HG03521 (cell line): Measurements from ENCODE around the gene SLC1A3.
A peak's percentile ranks its signal among the peaks of the same experiment; 100 is the strongest.
"Not testable (repeated sequence)": the region's sequence is repeated elsewhere in the genome, so short reads cannot be mapped to it uniquely, and the experiment has no call there.

ENCODE experiments used
- ATAC-seq: cut with Tn5 transposase; IDR thresholded peaks from one replicate; pipeline ENCODE4 v1.9.1; 2021; ENCODE audit warnings: mild to moderate bottlenecking, moderate library complexity; ENCODE audit not compliant: unreplicated experiment

The SLC1A3 gene

GRCh38 chr5:36606428-36607113, at the start of gene SLC1A3:
Gene SLC1A3 (plus strand): TSS chr5:36606606. CDS start chr5:36608424, 1,818 bp downstream.
- ATAC-seq = peak; percentile 79

DNA sequence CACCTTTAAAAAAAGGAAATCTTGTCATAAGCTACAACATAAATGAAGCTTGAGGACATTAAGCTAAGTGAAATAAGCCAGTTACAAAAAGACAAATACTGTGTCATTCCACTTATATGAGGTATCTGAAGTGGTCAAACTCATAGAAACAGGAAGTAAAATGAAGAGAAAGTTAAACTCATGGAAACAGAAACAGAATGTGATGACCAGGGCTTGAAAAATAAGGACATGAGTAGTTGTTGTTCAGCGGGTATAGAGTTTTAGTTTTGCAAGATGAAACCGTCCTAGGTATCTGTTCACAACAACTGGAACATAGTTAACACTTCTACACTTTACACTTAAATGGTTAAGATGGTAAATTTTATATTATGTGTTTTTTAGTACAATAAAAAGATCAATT, 47.8 kb upstream of the SLC1A3 start:
- ATAC-seq = no peak

DNA sequence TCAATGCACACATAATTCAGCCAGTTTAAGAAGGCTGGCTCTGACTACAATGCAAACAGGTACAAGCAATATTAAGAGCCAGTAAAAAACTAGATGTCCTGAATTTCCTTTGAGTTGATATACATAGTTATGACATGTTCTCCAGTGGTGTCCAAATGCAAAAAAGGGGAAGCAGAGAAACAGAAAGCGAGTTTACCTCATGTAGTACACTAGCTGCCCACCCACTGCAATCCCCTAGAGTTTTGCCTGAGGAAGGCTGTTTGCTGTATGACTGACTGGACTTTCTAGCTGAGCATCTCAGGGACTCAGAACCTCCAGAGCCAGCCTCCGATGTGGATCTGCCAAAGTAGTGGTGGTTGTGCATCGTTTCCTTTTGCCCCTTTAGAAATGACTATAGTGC, 44.8 kb upstream of the SLC1A3 start:
- ATAC-seq = no peak

DNA sequence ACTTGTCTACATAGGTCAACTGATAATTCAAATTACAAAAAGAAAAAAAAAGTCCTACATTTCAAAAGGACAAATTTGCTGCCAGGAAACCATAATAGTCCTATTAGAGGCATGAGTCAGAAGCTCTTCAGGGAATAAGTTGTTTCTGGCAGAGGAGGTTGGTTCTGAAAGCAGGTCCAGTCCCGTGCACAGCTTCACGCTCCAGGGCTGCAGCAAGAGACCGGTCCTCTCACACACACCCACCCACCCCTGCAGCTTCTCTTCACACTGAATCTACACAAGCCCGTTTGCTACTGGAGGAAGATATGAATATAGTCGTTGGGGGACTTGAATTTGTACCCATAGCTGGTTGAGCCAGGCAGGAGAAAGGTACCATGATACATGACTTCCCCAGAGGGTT, 36.9 kb upstream of the SLC1A3 start:
- no peak for ATAC-seq

GRCh38 chr5:36570301-36571095, 35.9 kb upstream of the SLC1A3 start:
- ATAC-seq = no peak

- ATAC-seq = no peak
Measured at GRCh38 chr5:36571401-36572042, 34.9 kb upstream of the SLC1A3 start.

- ATAC-seq = no peak
Measured at GRCh38 chr5:36573438-36573837, 33.0 kb upstream of the SLC1A3 start.

DNA sequence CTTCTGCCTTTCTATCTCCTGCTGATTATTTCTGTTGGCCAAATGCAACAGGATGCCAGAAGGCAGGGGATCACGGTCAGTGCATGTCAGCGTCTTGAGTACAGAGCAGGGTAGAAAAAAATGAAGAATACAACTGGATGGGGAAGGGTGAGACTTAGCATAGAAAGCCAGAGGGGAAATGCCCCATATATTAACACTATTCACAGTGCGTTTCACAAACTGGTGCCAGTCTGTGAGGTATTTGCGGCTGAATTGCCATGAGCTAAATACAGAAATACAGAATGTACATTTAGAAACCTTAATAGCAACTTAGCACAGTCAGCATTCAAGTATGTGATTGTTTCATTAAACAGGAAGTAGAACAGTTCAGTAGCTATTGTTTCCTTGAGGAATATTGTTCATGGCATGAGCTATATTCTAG, 31.0 kb upstream of the SLC1A3 start:
- no peak for ATAC-seq

DNA sequence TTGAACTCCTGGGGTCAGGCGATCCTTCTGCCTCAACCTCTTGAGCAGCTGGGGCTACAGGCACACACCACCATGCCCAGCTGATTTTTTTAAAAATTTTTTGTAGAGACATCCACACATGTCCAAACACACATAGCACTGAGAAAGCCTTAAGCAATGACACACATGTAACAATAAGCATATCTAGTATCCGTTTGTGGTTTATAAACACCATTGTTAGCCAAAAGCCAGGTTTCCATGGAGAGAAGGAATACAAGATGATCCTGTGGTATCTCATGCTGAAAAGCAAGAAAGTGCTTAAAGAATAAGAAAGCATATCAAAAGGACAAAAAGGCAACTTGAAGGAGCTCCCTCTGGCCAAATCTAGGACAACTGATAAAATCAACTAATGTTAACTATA, 29.7 kb upstream of the SLC1A3 start:
- ATAC-seq = no peak

GRCh38 chr5:36579858-36580257, 26.5 kb upstream of the SLC1A3 start:
- not testable (repeated sequence) for ATAC-seq

DNA sequence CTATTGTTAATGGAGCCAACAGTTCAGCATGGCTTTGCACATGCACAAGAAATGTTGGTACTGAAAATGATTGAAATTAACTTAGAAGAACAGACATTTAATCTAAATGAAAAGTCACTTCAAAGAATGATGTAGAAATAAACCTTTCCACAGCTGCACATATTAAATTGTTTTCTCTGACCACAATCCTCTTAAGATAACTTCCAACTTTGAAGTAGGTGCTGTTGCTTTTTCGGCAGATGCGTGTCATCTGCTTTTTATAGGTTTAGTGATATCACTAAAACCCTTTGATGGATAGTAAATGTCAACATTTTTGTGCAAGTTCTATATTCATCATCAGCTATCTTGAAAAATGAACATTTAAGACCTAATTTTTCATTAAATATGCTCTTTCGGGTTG, 25.3 kb upstream of the SLC1A3 start:
- no peak for ATAC-seq

DNA sequence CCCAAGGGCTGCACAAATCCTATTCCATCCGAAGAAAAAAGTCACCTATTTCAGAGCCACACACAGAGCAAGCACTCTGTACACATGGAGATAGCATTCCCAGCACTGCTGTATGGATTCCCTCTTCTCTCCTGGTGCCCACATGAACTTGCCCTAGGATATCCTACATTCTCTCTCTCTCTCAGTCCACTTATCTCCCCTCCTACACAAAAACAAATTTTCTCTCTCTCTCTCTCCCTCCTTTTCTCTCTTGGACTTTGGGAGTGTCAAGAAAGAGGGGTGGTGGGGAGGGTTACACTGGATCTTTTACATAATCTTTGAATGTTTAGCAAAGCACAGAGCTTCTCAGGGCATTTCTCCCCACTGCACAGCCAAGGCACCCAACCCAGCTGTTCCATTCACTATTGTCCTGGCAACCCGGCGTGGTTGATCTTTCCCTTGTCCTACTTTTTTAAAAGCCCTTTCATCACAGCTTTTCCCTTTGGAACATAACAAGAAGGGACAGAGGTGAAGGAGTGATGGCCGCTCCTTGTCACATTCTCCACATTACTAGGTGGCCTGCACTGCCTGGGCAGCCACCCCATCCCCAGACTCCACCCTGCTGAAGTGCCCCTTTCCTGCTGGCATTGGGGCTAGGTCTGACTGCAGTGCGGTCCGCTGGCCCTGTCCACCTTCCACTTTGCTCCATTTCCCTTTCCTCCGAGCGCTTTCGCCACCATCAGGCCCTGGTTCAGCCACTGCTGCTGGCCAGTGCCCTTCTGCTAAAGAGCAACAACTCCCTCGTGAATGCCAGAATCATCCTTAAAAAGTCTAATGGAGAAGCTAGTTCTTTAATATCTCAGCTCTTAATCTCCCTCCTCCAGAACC, 22.2 kb upstream of the SLC1A3 start:
- ATAC-seq = no peak

DNA sequence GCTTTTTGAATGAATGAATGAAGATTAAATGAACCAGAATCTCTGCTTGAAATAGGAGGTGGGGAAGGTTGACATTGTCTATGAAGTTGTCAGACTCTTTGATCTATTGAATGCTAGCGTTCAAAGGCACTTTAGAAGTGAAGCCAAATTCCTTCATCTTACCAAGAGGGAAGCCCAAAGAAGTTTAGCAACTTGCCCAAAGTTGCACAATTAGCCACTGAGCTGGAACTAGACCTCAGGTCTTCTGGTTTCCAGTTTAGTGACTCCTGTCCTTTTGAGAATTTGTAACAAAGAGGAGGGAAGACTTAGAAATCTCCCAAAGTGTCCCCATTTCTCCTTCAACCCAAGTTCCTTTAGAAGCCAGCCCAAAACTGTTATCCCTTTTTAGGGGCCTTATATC, 20.7 kb upstream of the SLC1A3 start:
- ATAC-seq = no peak

DNA sequence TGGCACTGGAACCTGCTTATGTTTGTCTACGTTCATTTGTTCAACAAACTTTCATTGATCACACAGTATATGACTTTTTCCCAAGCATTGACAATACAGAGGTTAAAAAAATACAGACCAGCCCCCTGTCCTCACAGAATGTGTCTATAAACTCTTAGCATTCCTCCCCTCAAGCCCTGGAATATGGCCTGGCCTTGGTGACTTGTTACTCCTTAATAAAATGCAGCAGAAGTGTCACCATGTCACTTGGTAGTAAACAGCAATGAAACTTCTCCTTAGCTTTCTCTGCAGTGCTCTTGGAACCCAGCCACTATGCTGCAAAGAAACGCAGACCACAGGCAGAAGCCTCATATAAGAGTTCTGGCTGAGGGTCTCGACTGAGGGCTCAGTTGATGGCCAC, 19.1 kb upstream of the SLC1A3 start:
- no peak for ATAC-seq

DNA sequence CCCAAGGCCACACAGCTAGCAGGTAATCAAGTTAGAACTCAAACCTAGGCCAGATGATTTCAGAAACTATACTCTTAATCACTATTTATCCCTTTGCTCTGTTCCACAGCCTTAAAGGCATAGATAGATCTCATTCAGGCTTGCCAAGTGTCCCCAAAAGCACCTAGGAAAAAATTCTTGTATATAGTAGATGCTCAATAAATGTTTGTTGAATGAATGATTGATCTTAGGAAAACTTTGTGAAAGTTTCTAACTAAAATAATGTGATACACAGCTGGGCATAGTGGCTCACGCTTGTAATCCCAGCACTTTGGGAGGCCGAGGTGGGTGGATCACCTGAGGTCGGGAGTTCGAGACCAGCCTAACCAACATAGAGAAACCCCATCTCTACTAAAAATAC, 16.7 kb upstream of the SLC1A3 start:
- ATAC-seq = not testable (repeated sequence)

DNA sequence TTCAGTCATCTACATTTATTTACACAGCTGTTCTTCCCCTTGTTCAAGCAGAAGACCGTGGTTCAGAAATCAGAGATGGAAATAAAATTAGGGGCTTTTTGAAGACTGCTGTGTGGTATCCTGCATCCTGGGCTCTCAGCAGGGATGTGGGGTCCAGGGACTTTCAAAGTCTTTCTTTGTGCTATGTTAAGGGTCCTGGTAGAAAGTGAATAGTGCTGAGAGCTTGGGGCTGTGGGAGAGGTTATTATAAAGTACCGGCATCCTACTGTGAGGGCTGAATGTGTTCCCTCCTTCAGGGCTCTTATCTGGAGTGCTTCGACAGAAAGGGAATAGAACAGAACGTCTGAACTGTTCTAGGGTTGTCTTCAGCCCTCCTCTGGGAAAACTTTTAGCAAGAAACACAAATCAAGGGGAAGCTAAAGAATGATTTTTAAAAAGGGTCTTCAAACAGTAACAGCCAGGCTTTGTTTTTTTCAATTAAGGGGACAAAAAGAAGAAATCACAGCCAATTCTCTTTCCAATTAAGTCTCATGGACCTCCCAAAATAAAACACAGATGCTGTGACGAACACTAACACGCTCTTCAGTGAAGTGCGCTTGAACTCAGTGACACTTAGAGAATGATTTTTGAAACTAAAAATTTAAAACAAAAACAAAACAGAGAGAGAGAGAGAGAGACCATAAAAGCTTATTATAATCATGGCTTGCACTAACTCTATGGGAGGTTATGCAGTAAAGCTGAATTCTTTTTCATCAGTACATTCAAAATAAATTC, 15.7 kb upstream of the SLC1A3 start:
- ATAC-seq = no peak

GRCh38 chr5:36593867-36594266, 12.5 kb upstream of the SLC1A3 start:
- ATAC-seq = no peak

- ATAC-seq = no peak
Measured at GRCh38 chr5:36596247-36596646, 10.2 kb upstream of the SLC1A3 start.

DNA sequence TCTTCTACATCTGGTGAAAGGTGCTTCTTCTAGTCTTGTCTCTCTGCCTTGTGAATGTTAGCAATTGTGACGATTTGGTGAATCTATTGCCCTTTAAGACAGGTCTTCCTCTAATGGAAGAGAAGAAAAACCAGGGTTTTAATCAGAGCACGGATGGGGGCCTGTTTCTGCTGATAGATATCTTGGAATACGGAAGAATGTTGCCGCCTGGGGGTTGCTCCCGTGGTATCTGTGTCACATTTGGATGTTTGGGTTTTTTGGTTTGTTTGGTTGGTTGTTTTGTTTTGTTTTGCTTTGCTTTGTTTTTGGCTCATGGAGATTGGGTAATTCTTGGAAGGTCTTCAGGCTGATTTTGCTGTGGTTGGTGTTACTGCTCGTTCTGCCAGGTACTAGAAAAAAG, 9.7 kb upstream of the SLC1A3 start:
- no peak for ATAC-seq

DNA sequence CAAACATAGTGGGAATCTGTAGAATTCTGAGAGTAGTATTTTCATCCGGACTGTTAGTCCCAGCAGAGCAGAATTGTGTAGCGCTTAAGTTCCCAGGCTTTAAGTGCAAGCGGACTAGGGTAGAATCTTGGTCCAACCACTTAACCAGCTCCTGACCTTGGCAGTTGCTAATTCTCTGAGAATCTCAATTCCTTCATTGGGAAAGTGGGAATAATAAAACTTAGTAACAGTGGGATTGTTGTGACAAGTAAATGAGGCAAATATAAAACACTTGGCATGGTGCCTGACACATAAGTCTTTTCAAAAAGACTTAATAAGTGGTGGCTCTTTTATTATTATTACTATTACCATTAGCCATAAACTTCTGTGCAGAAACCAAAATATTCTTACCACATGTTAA, 8.4 kb upstream of the SLC1A3 start:
- no peak for ATAC-seq
